ENCODE results near the gene USHBP1. TPM values are rescaled to one million over a fixed set of nuclear protein-coding genes. Genes with fewer than 3 reads are reported as not detected.

Gene USHBP1
- total and polyA plus RNA-seq, 3 donors from 2014 or later, result 2.0 to 5.6 (median 2.6) TPM

DNA sequence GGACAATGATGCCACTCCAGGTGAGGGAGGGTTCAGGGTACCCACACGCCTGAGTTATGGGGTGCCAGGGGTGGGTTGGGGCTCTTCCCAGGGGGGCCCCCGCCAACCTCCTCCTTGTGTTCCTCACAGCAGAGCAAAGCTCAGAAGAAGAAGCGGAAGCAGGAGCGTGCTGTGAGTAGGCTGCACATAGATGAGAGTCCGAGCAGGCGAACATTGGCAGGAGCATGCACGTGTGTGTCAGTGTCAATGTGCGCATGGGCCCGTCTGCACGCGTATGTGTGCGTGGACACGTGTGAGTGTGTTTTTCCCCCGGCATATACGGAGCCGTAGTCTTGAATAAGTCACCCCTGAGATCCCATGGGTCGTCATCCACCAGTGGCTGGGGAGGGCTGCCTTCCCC lies 61.8 kb downstream of the USHBP1 start:
- Histone ChIP-seq H3K4me1 (no peaks in the 10 kb centered on the region), H3K27ac (no peak overlapping the region), H3K4me3 (no peak overlapping the region), H3K27me3 (no peaks in the 10 kb centered on the region), H3K9me3 (no peaks in the 10 kb centered on the region), H3K36me3 (ENCODE audit: low read depth, missing control alignments) (no peaks in the 10 kb centered on the region)
- TF ChIP-seq, protein P1, sequence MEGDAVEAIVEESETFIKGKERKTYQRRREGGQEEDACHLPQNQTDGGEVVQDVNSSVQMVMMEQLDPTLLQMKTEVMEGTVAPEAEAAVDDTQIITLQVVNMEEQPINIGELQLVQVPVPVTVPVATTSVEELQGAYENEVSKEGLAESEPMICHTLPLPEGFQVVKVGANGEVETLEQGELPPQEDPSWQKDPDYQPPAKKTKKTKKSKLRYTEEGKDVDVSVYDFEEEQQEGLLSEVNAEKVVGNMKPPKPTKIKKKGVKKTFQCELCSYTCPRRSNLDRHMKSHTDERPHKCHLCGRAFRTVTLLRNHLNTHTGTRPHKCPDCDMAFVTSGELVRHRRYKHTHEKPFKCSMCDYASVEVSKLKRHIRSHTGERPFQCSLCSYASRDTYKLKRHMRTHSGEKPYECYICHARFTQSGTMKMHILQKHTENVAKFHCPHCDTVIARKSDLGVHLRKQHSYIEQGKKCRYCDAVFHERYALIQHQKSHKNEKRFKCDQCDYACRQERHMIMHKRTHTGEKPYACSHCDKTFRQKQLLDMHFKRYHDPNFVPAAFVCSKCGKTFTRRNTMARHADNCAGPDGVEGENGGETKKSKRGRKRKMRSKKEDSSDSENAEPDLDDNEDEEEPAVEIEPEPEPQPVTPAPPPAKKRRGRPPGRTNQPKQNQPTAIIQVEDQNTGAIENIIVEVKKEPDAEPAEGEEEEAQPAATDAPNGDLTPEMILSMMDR (IDR thresholded peaks at IDR 0.05), result no peak
- no peak for TF ChIP-seq POLR2A (IDR thresholded peaks at IDR 0.05)
- intact Hi-C loops (cut with DNase I; ENCODE audit: low total_unique reads), result loop anchor here (10.0 kb wide), 1 partner anchor 72 kb away; no protein-coding TSS in a partner anchor
- WGBS, 2 donors, result 88 to 96% methylated on average over 17 of the region's 17 CpGs
- DNase-seq, result no peak

DNA sequence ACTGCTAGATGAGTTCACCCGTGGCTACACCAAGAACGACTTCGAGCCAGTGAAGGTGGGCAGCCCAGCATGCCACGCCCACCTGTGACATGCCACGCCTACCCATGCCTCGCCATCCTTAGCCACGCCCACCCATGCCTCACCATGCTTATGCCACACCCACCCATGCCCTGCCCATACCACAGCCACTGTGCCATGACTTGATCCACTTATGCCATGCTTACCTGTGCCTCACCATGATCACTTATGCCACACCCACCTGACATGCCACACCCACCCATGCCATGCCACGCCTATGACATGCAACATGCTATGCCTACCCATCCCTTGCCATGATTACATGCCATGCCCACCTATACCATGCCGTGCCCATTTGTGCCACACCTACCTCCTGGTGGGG lies 62.3 kb downstream of the USHBP1 start:
- H3K36me3 ChIP-seq (ENCODE audit: low read depth, missing control alignments), result no peaks in the 10 kb centered on the region
- intact Hi-C loops (cut with DNase I; ENCODE audit: low total_unique reads), result loop anchor here (10.0 kb wide), 1 partner anchor 73 kb away; no protein-coding TSS in a partner anchor
- no peaks in the 10 kb centered on the region for H3K27me3 ChIP-seq
- no peaks in the 10 kb centered on the region for H3K9me3 ChIP-seq
- TF ChIP-seq, protein P1 (IDR thresholded peaks at IDR 0.05), result no peak
- no peak for TF ChIP-seq POLR2A (IDR thresholded peaks at IDR 0.05)
- WGBS, 2 donors, result 88% methylated on average over 9 of the region's 9 CpGs
- no peaks in the 10 kb centered on the region for H3K4me1 ChIP-seq
- DNase-seq, result no peak
- no peak overlapping the region for H3K27ac ChIP-seq
- no peak overlapping the region for H3K4me3 ChIP-seq

DNA sequence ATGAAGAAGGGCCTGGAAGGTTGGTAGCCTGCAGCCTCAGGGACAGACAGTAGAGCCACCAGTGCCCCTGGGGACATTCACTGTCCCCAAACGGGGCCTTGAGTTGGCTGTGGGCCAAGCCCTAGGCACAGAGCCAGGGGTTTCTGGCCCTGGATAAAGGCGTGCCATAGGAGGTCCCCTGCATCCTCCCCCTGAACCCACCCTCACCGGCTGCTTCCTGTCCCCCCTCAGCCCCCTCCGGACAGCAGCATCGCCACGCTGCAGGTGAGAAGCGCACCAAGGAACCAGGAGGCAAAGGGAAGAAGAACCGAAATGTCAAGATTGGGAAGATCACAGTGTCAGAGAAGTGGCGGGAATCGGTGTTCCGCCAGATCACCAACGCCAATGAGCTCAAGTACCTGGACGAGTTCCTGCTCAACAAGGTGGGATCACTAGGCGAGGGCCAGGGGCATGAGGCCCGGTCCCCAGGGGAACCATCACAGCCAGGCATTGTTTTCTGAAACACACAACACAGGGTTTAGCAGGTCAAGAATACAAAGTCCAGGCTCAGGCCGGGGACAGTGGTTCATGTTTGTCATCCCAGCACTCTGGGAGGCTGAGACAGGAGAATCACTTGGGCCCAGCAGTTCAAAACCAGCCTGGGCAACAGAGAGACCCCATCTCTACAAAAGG lies 64.0 kb downstream of the USHBP1 start:
- TF ChIP-seq POLR2A (IDR thresholded peaks at IDR 0.05), result no peak
- TF ChIP-seq, protein P1 (IDR thresholded peaks at IDR 0.05), result no peak
- DNase-seq, result no peak
- H3K9me3 ChIP-seq, result no peaks in the 10 kb centered on the region
- H3K4me3 ChIP-seq, result no peak overlapping the region
- intact Hi-C loops (cut with DNase I; ENCODE audit: low total_unique reads), result loop anchor here (10.0 kb wide), 1 partner anchor 74 kb away; no protein-coding TSS in a partner anchor
- WGBS, 2 donors, result 86 to 94% methylated on average over 11 to 16 of the region's 16 CpGs
- no peak overlapping the region for H3K27ac ChIP-seq
- no peaks in the 10 kb centered on the region for H3K36me3 ChIP-seq (ENCODE audit: low read depth, missing control alignments)
- H3K27me3 ChIP-seq, result no peaks in the 10 kb centered on the region
- H3K4me1 ChIP-seq, result no peaks in the 10 kb centered on the region

Other genes with a start within 250 kb of the USHBP1 start
- 10 to 100 TPM; 30.8 to 46.1 TPM for gene CPAMD8, start 237.9 kb downstream of the USHBP1 start, total RNA-seq
- 12.0 TPM for gene CPAMD8, start 237.9 kb downstream of the USHBP1 start, polyA plus RNA-seq (ENCODE audit: insufficient read depth, low read depth, low replicate concordance)
- gene HAUS8, start 189.3 kb downstream of the USHBP1 start, total RNA-seq, result 10 to 100 TPM; 20.0 to 23.5 TPM
- gene HAUS8, start 189.3 kb downstream of the USHBP1 start, polyA plus RNA-seq (ENCODE audit: insufficient read depth, low read depth, low replicate concordance), result 29.7 TPM
- 100 to 1,000 TPM; 407 TPM for gene MYO9B, start 189.0 kb downstream of the USHBP1 start, total RNA-seq
- 121 TPM for gene MYO9B, start 189.0 kb downstream of the USHBP1 start, polyA plus RNA-seq (ENCODE audit: insufficient read depth, low read depth, low replicate concordance)
- 10 to 100 TPM; 15.8 to 23.8 TPM for gene USE1, start 49.4 kb downstream of the USHBP1 start, total RNA-seq
- 33.3 TPM for gene USE1, start 49.4 kb downstream of the USHBP1 start, polyA plus RNA-seq (ENCODE audit: insufficient read depth, low read depth, low replicate concordance)
- gene OCEL1, start 38.5 kb downstream of the USHBP1 start, total RNA-seq, result 10 to 100 TPM in 1 of 2 donors, 1 to 10 TPM in 1; 6.6 to 13.9 TPM
- 17.5 TPM for gene OCEL1, start 38.5 kb downstream of the USHBP1 start, polyA plus RNA-seq (ENCODE audit: insufficient read depth, low read depth, low replicate concordance)
- gene NR2F6, start 18.8 kb downstream of the USHBP1 start, total RNA-seq, result 10 to 100 TPM; 63.1 to 71.8 TPM
- 20.4 TPM for gene NR2F6, start 18.8 kb downstream of the USHBP1 start, polyA plus RNA-seq (ENCODE audit: insufficient read depth, low read depth, low replicate concordance)
- gene BABAM1, start 2.7 kb upstream of the USHBP1 start, total RNA-seq, result 10 to 100 TPM; 93.2 to 95.4 TPM
- 110 TPM for gene BABAM1, start 2.7 kb upstream of the USHBP1 start, polyA plus RNA-seq (ENCODE audit: insufficient read depth, low read depth, low replicate concordance)
- 1 to 10 TPM; 3.1 to 5.3 TPM for gene ANKLE1, start 17.2 kb upstream of the USHBP1 start, total RNA-seq
- gene ANKLE1, start 17.2 kb upstream of the USHBP1 start, polyA plus RNA-seq (ENCODE audit: insufficient read depth, low read depth, low replicate concordance), result 0.45 TPM
- gene ABHD8, start 38.7 kb upstream of the USHBP1 start, total RNA-seq, result 10 to 100 TPM; 27.1 to 49.1 TPM
- gene ABHD8, start 38.7 kb upstream of the USHBP1 start, polyA plus RNA-seq (ENCODE audit: insufficient read depth, low read depth, low replicate concordance), result 70.7 TPM
- 100 to 1,000 TPM; 180 to 206 TPM for gene MRPL34, start 41.1 kb upstream of the USHBP1 start, total RNA-seq
- 126 TPM for gene MRPL34, start 41.1 kb upstream of the USHBP1 start, polyA plus RNA-seq (ENCODE audit: insufficient read depth, low read depth, low replicate concordance)
- 10 to 100 TPM; 46.4 to 55.5 TPM for gene DDA1, start 44.8 kb upstream of the USHBP1 start, total RNA-seq
- gene DDA1, start 44.8 kb upstream of the USHBP1 start, polyA plus RNA-seq (ENCODE audit: insufficient read depth, low read depth, low replicate concordance), result 123 TPM
- gene ANO8, start 70.1 kb upstream of the USHBP1 start, total RNA-seq, result 10 to 100 TPM; 17.5 to 19.2 TPM
- gene ANO8, start 70.1 kb upstream of the USHBP1 start, polyA plus RNA-seq (ENCODE audit: insufficient read depth, low read depth, low replicate concordance), result 4.5 TPM
- gene GTPBP3, start 72.8 kb upstream of the USHBP1 start, total RNA-seq, result 10 to 100 TPM; 21.6 to 22.9 TPM
- 9.7 TPM for gene GTPBP3, start 72.8 kb upstream of the USHBP1 start, polyA plus RNA-seq (ENCODE audit: insufficient read depth, low read depth, low replicate concordance)
- 1 to 10 TPM; 3.4 to 4.4 TPM for gene PLVAP, start 112.6 kb upstream of the USHBP1 start, total RNA-seq
- gene PLVAP, start 112.6 kb upstream of the USHBP1 start, polyA plus RNA-seq (ENCODE audit: insufficient read depth, low read depth, low replicate concordance), result 20.5 TPM
- gene CCDC194, start 129.5 kb upstream of the USHBP1 start, total RNA-seq, result 1 to 10 TPM in 1 of 2 donors, not detected in 1; 1.3 TPM
- gene CCDC194, start 129.5 kb upstream of the USHBP1 start, polyA plus RNA-seq (ENCODE audit: insufficient read depth, low read depth, low replicate concordance), result 0.45 TPM
- gene BST2, start 140.9 kb upstream of the USHBP1 start, total RNA-seq, result 10 to 100 TPM; 37.4 to 64.4 TPM
- 71.4 TPM for gene BST2, start 140.9 kb upstream of the USHBP1 start, polyA plus RNA-seq (ENCODE audit: insufficient read depth, low read depth, low replicate concordance)
- gene MVB12A, start 155.3 kb upstream of the USHBP1 start, total RNA-seq, result 10 to 100 TPM; 44.0 to 48.3 TPM
- gene MVB12A, start 155.3 kb upstream of the USHBP1 start, polyA plus RNA-seq (ENCODE audit: insufficient read depth, low read depth, low replicate concordance), result 28.6 TPM
- gene TMEM221, start 183.9 kb upstream of the USHBP1 start, total RNA-seq, result 1 to 10 TPM in 1 of 2 donors, under 1 TPM in 1; 0.68 to 2.6 TPM
- gene TMEM221, start 183.9 kb upstream of the USHBP1 start, polyA plus RNA-seq (ENCODE audit: insufficient read depth, low read depth, low replicate concordance), result 1.4 TPM
- gene NXNL1, start 196.2 kb upstream of the USHBP1 start, total RNA-seq, result under 1 TPM in 1 of 2 donors, not detected in 1; 0.87 TPM
- not detected for gene NXNL1, start 196.2 kb upstream of the USHBP1 start, polyA plus RNA-seq (ENCODE audit: insufficient read depth, low read depth, low replicate concordance)
- 100 to 1,000 TPM in 1 of 2 donors, 10 to 100 TPM in 1; 92.8 to 105 TPM for gene SLC27A1, start 205.8 kb upstream of the USHBP1 start, total RNA-seq
- gene SLC27A1, start 205.8 kb upstream of the USHBP1 start, polyA plus RNA-seq (ENCODE audit: insufficient read depth, low read depth, low replicate concordance), result 25.9 TPM
- gene PGLS, start 246.9 kb upstream of the USHBP1 start, total RNA-seq, result 10 to 100 TPM; 77.7 to 82.9 TPM
- gene PGLS, start 246.9 kb upstream of the USHBP1 start, polyA plus RNA-seq (ENCODE audit: insufficient read depth, low read depth, low replicate concordance), result 44.3 TPM

Data from testis (tissue), 3 donors.